Skeletal muscle cell (primary cell): ENCODE measurements around the gene BRF1.

Experiments used
- DNase-seq: peaks from one replicate; pipeline ENCODE4 v3.0.0-alpha.2; 2010; ENCODE audit warnings: low read depth
- H3K4me3 ChIP-seq: 2 replicates; pipeline ENCODE4 v1.5.1; 2011; ENCODE audit warnings: low read depth, mild to moderate bottlenecking, control low read depth, low read length, moderate library complexity

Gene BRF1

DNA sequence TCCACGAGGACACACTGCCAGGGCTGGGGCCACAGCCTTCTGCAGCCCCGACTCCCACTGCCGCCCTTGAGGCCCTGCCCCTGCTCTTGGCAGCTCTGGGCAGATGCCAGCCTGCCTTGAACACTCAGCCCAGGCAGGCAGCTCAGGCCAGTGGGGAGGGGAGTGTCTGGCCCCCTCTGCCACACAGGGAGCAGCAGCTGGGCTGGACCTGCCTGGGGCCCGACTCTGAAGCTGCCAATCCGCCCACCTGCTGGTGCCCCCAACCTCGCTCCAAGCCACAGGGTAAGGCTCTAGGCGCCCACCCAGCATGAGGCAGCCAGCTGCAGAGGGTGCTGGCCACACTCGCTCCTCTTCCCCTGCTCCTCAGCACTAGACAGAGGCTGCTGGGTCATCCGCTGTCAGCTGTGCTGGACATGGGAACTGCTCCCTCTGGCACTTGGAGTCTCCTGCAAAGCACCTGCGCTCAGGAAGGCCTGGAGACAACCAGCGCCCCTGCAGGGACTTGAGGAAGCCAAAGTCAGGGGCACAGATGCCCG is 95.1 kb downstream of the BRF1 start:
- H3K4me3 ChIP-seq = no peak overlapping the region
- no peak for DNase-seq

DNA sequence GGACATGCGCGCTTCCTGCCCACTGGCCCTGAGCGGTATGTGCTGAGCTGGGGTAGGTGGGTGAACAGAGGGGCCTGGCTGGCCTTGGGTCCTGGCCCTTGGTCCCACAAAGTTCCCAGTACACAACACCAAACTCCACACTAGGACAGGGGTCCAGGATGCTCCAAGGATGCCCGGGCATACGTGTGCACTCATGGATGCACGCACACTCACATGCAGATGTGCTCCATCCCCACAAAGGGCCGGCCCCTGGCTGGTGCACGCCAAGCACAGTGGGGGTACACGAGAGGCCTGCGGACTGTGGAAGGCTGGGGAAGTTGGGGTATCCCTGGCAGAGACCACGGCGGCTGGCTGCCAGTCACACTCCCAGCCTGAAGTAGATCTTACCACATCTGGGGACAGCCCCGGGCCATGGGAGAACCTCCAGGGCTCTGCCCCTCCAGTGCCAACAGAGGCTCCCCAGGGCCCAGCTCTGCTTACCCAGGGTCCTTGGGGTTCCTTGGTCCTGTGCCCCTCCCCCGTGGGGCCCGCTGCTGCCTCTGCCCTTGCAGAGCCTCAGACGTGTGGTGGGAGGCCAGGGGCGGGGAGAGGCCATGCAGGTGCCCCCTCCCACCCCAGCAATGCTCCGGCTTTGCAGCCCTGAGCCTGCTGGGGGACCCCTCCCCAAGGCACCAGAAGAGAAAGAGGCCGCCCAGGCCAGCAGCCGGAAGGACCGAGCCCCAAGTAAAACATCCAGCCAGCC is 95.7 kb downstream of the BRF1 start:
- H3K4me3 ChIP-seq = no peak overlapping the region
- no peak for DNase-seq

DNA sequence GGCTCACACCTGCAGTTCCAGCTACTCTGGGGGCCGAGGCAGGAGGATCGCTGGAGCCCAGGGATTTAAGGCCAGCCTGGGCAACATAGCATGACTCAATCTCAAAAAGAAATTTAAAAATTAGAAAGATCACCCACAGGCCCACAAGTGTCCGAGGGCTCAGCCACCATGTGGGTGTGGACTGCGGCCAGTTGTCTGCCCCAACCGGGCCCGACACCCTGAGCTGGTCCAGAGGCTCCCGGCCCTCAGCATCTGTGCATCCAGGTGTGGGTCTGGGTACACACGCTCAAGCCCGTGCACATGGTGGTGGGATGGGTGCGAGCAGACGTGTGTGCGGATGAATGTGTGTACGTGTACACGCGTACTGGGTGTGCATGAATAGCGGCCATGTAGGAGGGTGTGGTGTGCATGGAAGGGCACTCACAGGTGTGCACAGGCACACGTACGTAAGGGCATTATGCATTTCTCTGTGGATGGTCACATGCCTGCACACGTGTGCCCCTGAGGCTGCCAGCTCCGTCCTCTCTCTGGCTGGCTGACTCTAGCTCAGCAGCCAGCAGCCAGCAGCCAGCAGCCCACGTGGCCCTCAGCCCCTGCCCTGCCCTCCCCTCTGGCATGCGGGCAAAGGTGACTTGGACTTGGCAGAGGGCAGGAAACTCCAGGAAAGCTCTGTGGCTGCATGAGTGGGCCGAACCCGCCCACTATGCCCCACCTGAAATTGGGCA is 96.4 kb downstream of the BRF1 start:
- no peak for DNase-seq

DNA sequence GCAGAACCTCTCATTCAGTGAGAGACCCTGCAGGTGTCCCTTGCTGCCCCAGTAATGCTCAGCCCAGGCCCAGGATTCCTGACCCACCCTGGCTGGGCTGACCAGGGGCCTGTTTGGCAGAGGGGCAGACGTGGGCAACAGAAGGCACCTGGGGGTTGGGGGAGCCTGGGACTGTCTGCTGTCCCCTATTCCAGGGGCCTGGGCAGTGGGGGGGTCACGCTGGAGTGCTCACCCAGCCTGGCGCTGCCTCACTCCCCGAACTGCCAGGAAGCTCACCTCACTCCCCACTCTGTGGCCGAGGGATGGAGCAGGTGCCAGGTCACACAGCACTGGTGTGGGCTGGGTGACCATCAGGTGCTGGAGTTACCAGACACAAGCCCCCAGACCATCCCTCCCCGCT is 97.1 kb downstream of the BRF1 start:
- no peak overlapping the region for H3K4me3 ChIP-seq
- DNase-seq = no peak

More for the DNA sequence above, 96.4 kb downstream of the BRF1 start:
- no peak overlapping the region for H3K4me3 ChIP-seq

DNA sequence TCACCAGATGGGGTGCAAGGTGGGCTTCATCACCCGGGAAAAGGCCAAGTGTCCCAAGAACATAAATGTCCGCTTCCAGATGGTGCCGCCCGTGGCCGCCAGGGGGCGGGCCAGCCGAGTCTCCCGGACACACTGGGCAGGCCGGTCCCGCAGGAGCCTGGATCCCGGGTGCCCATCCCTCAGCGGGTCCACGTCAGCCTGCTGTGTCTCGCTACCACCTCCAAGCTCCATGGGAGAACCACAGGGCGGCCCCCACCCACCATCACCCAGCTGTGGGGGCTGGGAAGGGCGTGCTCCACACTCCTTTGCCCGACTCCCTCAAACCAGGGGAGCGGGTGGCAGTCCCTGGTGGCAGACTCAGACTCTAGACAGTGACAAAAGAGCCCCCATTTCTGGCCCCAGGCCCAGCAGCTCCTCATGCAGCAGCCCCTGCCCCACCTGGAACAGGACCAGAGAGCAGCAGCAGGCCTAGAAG is 97.7 kb downstream of the BRF1 start:
- no peak overlapping the region for H3K4me3 ChIP-seq
- no peak for DNase-seq

DNA sequence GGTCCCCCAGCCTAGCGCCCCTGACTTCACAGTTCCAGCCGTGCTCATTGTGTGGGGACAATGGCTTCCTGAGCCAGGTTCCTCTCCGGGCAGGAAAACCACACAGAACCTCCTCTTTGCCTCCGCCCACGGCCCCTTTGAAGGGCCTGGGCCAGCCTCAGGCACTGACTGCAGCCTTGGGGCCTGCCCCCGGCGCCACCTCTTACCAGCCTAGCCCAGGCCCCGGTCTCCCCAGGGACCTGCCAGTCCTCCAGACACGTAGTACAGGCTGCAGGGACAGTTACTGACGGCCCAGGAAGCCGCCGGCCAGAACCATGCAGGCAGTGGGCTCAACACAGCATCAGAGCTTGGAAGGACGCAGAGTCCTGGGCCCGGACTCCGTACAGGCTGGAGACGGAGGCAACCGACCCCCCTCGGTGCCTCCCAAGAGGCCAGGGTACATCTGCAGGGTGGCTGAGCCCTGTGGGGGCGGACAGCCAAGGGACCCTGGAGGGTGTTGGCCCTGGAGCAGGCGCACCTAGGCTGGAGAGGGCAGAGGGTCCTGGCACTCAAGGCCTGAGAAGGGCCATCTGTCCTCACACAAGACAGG is 98.8 kb downstream of the BRF1 start:
- no peak for DNase-seq
- H3K4me3 ChIP-seq = no peak overlapping the region

DNA sequence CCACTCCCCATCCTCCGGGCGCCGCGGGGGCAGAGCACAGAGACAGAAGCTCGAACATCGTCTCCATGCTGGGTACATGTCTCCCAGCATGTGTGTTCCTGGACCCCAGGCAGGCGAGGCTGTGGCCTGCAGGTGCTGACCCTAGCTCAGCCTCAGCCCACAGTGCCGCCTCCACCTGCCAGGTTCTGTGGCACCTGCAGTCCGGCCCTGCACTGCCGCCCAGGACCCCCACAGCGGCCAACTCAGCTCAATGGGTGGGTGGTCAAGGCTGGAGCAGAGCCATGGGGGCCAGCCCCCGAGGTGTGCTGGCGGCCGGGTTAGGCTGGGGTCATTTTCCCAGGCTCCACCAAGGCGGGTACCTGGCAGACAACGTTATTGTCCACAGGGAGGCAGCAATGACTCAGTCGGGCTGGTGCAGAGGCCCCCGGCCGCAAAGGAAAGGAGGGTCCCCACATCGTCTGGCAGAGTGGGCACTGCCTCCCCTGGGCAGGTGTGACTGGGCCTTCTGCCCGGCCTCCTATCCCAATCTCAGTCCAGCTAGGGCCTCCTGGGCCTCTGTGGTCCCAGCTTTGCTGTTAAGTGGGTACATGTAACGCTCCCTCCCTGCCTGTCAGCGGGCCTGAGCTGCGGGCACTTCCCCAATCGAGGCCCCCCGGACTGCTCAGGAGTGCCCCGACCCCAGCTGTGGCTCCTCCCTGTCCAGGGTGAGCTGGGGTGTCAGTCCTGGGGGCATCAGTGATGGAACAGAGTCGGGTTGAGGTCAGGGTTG is 99.5 kb downstream of the BRF1 start:
- H3K4me3 ChIP-seq = no peak overlapping the region
- DNase-seq = no peak

DNA sequence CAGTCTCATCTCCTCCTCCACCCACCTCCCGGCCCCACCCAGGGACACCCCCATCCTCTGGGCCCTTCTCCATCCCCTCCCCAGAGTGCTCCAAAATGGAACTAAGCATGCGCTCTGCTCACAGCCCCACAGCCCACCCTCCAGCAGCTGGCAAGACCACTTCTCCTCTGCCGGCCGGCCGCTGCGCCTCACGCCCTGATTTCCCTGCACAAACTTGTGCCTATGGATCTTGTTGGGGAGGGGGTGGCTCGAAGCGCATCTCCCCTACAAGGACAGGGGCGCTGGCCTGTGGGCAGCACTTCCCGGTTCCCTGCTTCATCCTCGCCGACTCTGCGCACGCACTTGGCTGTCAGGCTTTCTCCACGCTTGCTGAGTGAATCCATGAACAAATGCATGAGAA is 100.2 kb downstream of the BRF1 start:
- no peak overlapping the region for H3K4me3 ChIP-seq
- DNase-seq = no peak

DNA sequence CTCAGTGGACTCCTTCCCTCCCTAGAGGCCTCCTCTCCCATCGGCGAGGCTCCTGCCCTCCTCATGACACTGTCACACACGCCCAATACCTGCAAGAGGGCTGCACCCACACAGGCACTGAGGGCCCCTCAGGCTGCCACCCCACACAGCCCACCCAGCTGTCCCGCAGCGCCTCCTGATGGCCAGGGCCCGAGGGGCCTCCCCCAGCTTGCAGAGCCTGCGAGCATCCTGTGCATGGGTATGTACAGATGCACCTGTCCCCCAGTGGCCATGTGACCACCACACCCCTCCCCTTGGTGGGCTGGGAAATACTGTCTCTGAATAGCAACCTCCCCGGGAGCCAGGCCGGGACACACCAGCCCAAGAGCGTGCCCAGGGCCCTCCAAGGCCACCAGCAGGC is 100.7 kb downstream of the BRF1 start:
- no peak for DNase-seq
- H3K4me3 ChIP-seq = no peak overlapping the region

DNA sequence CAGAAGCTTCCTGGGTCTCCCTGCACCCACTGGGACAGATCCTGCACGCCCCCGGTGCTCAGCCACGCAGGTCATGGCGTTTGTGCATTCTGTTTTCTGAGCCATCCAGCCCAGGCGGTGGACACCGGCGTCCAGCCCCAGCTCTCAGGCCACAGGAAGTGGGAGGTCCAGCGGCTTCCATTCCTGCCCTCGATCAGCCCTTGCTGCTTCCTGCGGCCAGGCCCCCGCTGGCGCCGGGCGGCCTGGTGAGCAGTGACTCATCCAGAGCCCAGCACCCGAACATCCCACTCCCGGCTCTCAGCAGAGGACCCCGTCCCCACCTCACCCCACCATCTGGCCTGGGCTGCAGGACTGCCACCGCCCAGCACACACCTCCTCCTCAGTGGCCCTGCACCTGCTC is 101.7 kb downstream of the BRF1 start:
- no peak for DNase-seq
- no peak overlapping the region for H3K4me3 ChIP-seq

DNA sequence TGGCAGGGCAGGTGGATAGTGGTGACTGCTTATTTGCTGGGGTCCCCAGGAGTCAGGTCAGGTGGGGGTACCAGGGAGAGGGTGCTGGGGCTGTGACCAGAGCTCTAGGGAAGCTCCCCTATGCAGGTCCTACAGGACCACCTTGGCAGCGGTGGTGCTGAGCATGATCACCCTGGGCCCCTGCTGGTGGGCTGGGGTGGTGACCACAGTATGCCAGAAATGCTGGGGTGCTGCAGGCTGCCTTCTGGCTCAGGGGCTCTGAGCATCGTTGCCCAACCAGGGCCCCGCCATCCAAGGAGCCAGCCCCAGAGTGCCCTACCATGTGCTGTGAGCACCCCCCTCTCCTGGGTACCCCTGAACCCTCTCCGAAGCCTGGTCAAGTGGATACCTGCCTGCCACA is 102.2 kb downstream of the BRF1 start:
- no peak for DNase-seq

DNA sequence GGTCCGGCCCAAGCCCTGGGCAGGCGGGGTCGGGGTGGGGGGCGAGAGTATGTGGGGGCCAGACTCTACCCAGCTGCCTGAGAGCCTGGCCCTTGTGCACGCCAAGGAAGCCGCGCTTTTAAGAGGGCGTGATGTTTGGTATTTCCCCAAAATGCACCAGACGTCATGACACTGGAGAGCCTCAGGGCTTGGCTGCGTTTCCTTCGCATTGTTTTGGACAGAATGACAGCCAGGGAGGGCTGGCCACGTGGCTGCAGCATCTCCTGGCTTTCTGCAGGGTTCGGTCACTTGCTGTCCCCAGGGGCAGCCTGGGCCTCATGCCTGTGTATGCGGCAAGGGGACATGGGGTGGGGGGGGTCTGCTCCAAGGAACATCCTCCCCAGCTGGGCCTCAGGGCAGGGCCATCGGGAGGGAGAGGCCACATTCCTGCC is 103.6 kb downstream of the BRF1 start:
- no peak for DNase-seq
- no peak overlapping the region for H3K4me3 ChIP-seq

More for the DNA sequence above, 102.2 kb downstream of the BRF1 start:
- H3K4me3 ChIP-seq = no peak overlapping the region

DNA sequence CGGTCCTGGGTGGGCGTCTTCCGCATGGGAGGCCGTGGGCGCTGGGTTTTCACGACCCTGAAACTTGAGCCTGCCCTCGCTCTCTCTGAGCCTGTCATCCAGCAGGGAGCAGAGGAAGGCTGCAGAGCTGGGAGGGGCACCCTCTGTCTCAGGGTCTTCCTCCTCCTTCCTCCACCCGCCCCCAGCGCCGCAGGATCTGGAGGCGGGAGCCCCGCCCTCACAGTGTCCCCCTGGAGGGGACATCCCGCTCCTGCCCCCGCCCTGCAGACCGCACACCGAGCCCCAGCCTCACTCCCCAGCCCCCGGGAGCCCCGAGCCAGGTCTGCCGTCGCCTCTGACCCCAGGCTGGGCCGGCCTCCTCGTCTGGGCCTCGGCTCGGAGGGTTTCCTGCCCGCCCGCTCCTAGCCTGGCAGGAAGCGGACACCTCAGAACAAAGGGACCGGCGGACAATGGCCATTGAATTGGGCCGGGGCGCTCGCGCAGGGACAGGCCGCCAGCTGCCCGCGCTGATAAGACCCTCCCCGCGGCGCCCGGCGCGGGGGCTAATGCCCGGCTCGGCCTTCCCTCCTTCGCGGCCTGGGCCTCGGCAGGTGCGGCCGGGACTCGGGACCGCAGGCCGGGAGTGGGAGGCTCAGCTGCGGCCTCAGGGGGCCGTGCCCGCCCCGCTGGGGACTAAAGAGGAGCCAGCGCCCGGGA is 104.4 kb downstream of the BRF1 start:
- H3K4me3 ChIP-seq = no peak overlapping the region
- DNase-seq = no peak

DNA sequence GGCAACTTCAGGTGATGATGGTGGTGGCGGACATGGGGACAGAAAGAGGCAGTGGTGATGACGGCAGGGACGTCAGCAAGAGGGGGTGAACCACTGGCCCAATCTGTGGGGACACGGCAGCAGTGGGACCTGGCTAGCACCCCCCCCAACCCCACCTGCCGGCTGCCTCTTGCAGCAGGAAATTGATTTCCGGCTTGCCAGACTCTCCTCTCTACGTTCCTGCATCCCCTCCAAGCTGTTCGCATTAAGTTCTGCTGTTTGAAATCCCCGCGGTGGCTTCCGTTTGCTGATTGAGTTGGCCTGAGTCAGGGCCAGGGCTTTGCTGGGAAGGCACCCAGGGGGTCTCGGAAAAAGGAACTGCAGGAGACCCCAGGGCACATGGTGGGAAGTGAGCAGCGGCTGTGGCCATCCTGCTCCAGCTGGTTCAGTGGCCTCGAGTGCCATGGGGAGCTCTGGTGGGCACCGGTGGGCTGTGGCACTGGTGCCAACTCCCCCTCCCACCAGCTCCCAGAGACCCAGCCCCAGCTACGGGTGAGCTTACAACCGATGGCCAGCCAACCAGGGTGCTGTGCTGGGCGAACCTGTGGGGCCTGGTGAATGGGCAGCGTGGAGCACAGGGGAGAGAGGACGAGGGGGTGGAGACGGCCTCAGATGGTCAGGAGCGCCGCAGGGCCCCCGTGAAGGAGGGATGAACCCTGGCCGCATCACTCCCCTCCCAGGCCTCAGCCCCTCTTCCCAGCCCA is 105.1 kb downstream of the BRF1 start:
- DNase-seq = no peak
- no peak overlapping the region for H3K4me3 ChIP-seq

DNA sequence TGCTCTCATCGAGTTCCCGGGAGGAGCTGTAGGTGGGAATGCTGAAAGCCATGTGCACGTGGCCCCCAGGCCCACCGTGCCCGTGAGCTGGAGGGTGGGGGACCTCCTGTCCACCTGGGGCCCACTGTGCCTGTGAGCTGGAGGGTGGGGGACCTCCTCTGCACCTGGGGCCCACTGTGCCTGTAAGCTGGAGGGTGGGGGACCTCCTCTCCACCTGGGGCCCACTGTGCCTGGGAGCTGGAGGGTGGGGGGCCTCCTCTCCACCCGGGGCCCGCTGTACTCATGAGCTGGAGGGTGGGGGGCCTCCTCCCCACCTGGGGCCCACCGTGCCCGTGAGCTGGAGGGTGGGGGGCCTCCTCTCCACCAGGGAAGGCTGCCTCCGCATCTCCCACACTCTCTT is 105.8 kb downstream of the BRF1 start:
- no peak overlapping the region for H3K4me3 ChIP-seq
- no peak for DNase-seq

DNA sequence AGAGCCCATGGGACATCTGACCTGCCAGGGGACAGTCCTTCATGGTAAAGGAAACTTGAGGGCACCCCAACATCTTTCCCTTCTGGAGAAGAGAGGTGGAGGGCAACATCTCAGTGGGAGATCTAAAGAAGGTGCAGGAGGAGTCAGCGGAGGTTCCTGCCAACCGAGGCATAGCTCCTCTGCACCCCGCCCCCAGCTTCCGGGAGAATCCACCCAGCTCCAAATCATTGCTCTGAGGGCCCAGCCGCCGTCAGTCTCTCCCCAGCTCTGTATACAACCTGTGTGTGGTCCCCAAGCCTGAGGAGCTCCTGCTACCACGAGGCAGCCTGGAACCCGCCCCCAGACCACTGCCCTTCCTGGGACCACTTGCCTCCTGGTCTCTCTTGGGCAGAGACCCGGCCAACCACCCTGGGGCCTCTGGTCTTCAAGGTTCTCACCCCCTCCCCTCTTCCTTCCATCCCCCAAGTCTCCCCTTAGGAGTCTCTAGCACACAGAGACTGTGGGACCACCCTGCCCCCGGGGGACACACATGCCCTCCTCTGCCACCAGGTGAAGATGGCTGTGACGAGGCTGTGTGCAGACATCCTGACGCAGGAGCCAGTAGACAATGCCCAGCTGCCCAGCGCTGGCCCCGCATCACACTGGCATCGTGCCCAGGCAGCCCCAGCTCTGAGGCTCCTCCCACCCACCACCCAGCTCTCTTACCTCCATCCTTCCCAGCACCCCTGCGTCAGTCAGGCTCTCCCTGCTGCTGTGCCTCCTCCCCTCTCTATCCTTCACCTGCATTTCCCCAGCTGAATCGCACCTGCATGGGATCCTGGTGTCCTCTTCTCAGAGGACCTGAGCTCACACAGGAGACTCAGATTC is 106.7 kb downstream of the BRF1 start:
- no peak overlapping the region for H3K4me3 ChIP-seq
- no peak for DNase-seq

DNA sequence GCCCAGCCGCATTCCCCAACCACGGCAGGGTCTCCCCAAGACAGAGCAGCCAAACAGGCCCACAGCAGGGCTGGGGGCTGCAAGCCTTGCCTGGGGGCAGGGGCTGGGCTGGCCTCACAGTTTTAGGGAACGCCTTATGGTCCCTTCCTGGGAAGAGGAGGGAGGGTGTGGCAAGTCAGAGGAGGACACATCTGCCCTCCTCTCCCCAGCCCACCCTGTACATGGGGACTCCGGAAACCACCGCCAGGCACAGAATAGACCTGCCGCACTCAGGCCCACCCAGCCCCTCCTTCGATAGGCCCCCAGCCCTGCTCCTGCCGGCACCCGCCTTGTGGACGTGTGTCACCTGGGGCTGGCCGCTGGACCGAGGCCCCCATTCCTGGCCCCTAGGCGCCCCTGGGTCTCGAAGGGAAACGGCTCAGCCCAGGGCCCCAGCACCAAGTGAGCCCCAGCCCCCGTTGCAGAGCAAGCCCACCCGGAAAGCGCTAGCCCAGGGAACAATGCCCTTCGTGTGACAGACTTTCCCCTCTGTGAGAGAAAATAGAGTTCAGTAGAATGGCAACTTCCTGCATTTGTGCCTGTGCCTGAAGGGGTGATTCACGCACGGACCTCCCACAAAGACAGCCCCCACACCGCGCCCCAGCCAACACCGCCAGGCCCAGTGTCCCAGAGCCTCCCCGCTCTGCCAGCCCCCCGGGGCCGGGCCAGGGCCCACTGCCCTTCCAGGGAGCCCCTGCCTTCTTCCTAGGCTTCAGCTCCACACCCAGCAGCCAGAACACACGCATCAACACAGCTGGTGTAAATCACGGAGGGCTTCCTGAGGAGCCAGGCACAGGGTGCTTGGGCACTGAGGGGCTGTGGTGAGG is 107.7 kb downstream of the BRF1 start:
- H3K4me3 ChIP-seq = no peak overlapping the region

More for the DNA sequence above, 107.7 kb downstream of the BRF1 start:
- DNase-seq = no peak
